ENCODE results near the gene APBA2. TPM values are rescaled to one million over a fixed set of nuclear protein-coding genes. Genes with fewer than 3 reads are reported as not detected.

The APBA2 gene
- total RNA-seq, 1 experiment from 2014 or later = 12.9 TPM

DNA sequence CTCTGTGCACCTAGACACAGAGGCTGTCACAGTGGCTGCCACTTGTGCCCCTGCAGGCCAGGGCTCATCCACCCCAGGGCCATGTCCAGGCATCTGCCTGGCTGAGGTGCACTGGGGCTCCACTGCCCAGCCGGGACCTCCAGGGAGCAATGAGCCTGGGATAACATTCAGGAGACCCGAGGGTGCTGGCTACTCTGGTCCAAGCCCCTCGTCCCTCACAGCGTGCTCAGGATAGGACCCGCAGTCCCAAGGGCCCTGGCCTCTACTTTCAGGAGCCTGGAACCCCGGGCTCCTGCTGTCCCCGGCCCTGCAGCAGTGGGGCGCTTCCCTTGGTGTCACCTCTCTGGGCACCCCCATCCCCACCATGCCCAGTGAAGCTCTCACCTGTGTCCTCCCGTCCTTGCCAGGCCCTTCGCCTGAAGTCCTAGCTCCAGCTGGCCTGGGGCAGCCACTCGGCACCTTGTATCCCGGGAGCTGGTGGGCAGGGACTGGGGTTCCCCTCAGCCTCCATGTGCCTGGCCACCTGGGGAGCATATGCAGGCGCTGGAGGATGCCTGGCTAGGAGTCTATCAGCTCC, 226.0 kb downstream of the APBA2 start:
- Histone ChIP-seq H3K4me1 (ENCODE audit: insufficient read depth, low read length, poor library complexity, severe bottlenecking) (no peaks in the 10 kb centered on the region), H3K36me3 (ENCODE audit: insufficient read depth, low read length, poor library complexity, severe bottlenecking) (no peaks in the 10 kb centered on the region), H3K27me3 (replicated peaks; ENCODE audit: insufficient read depth, low read depth, low read length, poor library complexity) (no peaks in the 10 kb centered on the region), H3K27ac (ENCODE audit: low read depth, low read length, poor library complexity, severe bottlenecking) (no peak overlapping the region), H3K4me3 (ENCODE audit: low read depth, low read length, poor library complexity, severe bottlenecking) (no peak overlapping the region), H3K9me3 (ENCODE audit: low read depth, low read length, poor library complexity, severe bottlenecking) (no peaks in the 10 kb centered on the region)
- POLR2A ChIA-PET (ENCODE audit: low non-redundant PET) = no interaction called here
- intact Hi-C loops (cut with micrococcal nuclease; ENCODE audit: unreplicated experiment) = loop anchor here (10.0 kb wide), 1 partner anchor 63 kb away; no protein-coding TSS in a partner anchor
- BruUV-seq (replicated peaks) = no TSS peak
- TF ChIP-seq, protein P1, sequence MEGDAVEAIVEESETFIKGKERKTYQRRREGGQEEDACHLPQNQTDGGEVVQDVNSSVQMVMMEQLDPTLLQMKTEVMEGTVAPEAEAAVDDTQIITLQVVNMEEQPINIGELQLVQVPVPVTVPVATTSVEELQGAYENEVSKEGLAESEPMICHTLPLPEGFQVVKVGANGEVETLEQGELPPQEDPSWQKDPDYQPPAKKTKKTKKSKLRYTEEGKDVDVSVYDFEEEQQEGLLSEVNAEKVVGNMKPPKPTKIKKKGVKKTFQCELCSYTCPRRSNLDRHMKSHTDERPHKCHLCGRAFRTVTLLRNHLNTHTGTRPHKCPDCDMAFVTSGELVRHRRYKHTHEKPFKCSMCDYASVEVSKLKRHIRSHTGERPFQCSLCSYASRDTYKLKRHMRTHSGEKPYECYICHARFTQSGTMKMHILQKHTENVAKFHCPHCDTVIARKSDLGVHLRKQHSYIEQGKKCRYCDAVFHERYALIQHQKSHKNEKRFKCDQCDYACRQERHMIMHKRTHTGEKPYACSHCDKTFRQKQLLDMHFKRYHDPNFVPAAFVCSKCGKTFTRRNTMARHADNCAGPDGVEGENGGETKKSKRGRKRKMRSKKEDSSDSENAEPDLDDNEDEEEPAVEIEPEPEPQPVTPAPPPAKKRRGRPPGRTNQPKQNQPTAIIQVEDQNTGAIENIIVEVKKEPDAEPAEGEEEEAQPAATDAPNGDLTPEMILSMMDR (conservative IDR thresholded peaks at IDR 0.05; ENCODE audit: low read depth, low read length) = no peak
- no peak for TF ChIP-seq EZH2 (IDR thresholded peaks at IDR 0.05; ENCODE audit: borderline replicate concordance, low read depth, low read length, poor library complexity, severe bottlenecking)
- no peak for DNase-seq (ENCODE audit: low spot score)
- CTCF ChIA-PET = interaction anchor here (0.7 kb wide), 1 partner anchor 241 kb away, joined by 3 read pairs; no protein-coding TSS in a partner anchor

DNA sequence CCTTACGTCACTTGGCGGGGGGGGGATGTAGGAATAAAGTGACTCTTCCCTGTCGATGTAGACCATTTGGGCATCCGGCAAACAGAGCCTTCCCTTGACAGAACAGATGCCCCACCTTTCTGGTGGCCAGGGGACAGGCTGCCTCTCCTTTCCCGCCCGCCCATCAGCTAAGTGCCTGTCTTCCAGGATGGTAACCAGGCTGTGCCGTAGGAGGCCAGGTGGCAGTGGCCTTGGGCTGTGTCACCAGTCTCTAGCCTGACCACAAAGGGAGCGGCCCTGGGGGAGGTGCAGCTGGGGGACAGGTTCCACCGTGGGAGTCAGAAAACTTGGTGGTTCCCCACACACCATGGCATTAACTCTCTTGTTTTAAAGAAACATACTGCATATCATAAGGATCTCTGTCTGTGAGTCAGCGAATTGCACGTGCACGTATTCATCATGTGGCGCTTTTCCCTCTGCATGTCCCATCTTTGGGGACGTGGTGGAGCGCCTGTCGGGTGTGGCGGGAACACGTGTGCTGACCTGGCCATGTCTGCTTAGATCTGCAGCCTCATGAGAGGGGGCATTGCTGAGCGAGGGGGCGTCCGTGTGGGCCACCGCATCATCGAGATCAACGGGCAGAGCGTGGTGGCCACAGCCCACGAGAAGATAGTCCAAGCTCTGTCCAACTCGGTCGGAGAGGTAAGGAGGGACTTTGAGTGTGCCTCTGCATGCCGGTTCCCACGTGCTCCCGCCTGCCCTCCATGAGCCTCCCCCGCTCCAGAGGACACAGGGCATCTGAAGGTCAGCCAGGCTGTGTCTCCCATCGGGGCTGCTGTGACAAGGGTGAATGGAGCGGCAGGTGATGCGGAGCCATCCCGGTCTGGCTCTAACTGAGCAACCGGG, 227.8 kb downstream of the APBA2 start:
- H3K4me1 ChIP-seq (ENCODE audit: insufficient read depth, low read length, poor library complexity, severe bottlenecking) = no peaks in the 10 kb centered on the region
- H3K4me3 ChIP-seq (ENCODE audit: low read depth, low read length, poor library complexity, severe bottlenecking) = no peak overlapping the region
- intact Hi-C loops (cut with micrococcal nuclease; ENCODE audit: unreplicated experiment) = loop anchor here (10.0 kb wide), 1 partner anchor 61 kb away; no protein-coding TSS in a partner anchor
- H3K36me3 ChIP-seq (ENCODE audit: insufficient read depth, low read length, poor library complexity, severe bottlenecking) = no peaks in the 10 kb centered on the region
- TF ChIP-seq, protein P1 (conservative IDR thresholded peaks at IDR 0.05; ENCODE audit: low read depth, low read length) = no peak
- no peak for TF ChIP-seq EZH2 (IDR thresholded peaks at IDR 0.05; ENCODE audit: borderline replicate concordance, low read depth, low read length, poor library complexity, severe bottlenecking)
- BruUV-seq (replicated peaks) = no TSS peak
- H3K9me3 ChIP-seq (ENCODE audit: low read depth, low read length, poor library complexity, severe bottlenecking) = no peaks in the 10 kb centered on the region
- H3K27me3 ChIP-seq (replicated peaks; ENCODE audit: insufficient read depth, low read depth, low read length, poor library complexity) = no peaks in the 10 kb centered on the region
- H3K27ac ChIP-seq (ENCODE audit: low read depth, low read length, poor library complexity, severe bottlenecking) = no peak overlapping the region
- CTCF ChIA-PET = no interaction called here
- POLR2A ChIA-PET (ENCODE audit: low non-redundant PET) = no interaction called here
- DNase-seq (ENCODE audit: low spot score) = no peak

DNA sequence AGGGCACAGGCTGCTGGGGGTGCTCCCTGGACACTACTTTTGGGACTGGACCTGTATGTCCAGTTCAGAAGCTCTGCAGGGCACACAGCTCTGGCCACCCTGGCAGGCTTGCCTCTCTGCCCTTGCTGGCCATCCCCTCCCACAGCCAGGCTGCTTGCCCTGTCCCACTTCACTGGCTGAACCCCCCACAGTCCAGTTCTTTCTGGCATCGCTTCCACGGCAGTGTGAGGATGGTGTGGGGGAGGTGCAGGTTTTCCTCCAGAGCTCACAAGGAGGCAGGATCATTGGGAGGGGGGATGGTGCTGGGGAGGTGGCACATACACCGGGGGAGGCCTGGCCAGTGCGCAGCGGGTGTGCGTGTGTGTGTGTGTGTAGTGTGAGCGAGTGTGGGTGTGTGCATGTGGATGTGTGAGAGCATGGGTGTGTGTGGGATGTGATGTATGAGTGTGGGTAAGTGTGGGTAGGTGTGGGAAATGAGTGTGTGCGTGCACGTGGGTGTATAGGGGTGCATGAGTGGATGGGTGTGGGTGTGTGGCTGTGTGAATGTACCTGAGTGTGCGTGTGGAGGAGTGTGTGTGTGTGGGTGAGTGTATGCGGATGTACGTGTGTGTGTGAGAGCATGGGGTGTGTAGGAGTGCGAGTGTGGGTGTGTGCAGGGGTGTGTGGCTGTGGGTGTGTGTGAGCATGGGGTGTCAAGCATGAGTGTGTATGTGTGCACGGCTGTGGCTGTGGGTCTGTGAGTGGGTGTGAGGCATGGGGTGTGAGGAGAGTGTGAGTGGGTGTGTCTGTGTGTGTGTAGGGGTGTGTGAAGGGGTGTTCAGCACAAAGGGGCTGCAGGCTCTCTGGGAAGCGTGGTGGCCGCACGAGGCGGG, 228.7 kb downstream of the APBA2 start:
- no peak overlapping the region for H3K27ac ChIP-seq (ENCODE audit: low read depth, low read length, poor library complexity, severe bottlenecking)
- TF ChIP-seq, protein P1 (conservative IDR thresholded peaks at IDR 0.05; ENCODE audit: low read depth, low read length) = no peak
- TF ChIP-seq EZH2 (IDR thresholded peaks at IDR 0.05; ENCODE audit: borderline replicate concordance, low read depth, low read length, poor library complexity, severe bottlenecking) = no peak
- no peak overlapping the region for H3K4me3 ChIP-seq (ENCODE audit: low read depth, low read length, poor library complexity, severe bottlenecking)
- no peaks in the 10 kb centered on the region for H3K36me3 ChIP-seq (ENCODE audit: insufficient read depth, low read length, poor library complexity, severe bottlenecking)
- H3K9me3 ChIP-seq (ENCODE audit: low read depth, low read length, poor library complexity, severe bottlenecking) = no peaks in the 10 kb centered on the region
- no TSS peak for BruUV-seq (replicated peaks)
- no peak for DNase-seq (ENCODE audit: low spot score)
- H3K4me1 ChIP-seq (ENCODE audit: insufficient read depth, low read length, poor library complexity, severe bottlenecking) = no peaks in the 10 kb centered on the region
- no peaks in the 10 kb centered on the region for H3K27me3 ChIP-seq (replicated peaks; ENCODE audit: insufficient read depth, low read depth, low read length, poor library complexity)
- ChIA-PET CTCF (no interaction called here), POLR2A (ENCODE audit: low non-redundant PET) (no interaction called here)
- intact Hi-C loops (cut with micrococcal nuclease; ENCODE audit: unreplicated experiment) = loop anchor here (10.0 kb wide), 1 partner anchor 60 kb away; no protein-coding TSS in a partner anchor
